ENCODE results near the gene ST3GAL3. TPM values are rescaled to one million over a fixed set of nuclear protein-coding genes. Genes with fewer than 3 reads are reported as not detected.

Gene ST3GAL3
- total and polyA plus RNA-seq, 2 donors (not counting 3 experiments of a cell fraction or from before 2014, with no cell fraction given) = 14.3 to 35.8 TPM

DNA sequence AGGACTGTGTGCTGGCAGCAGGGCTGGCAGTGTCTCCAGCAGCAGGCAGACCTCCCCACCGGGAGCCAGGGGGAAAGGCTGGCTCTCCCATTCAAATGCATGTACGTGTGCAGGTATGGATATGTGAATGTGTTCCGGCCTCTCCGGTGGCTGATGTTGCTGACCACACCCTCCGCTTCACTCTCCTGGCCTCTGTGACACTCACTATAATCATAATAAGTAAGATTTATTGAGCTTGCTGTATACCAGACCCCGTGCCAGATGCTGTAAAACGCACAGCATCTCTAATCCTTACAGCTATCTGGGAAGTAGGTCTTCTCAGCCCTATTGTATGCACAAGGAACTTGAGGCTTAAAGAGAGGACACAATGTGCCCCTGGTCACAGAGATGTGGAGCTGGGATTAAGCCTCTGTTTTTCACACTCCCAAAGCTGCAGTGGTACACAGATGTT, 205.7 kb downstream of the ST3GAL3 start:
- intact Hi-C loops (cut with micrococcal nuclease) (no loop called here), dilution Hi-C loops (cut with MboI; ENCODE audit: extremely low pct_ligation_motif_present, low sequenced_read_pairs) (no loop called here)
- Histone ChIP-seq H2AFZ (ENCODE audit: low read depth, low read length) (no peak overlapping the region), H4K20me1 (replicated peaks; ENCODE audit: control insufficient read depth, extremely low read depth, insufficient read depth, low read length) (no peaks in the 10 kb centered on the region), H3K27me3 (ENCODE audit: control insufficient read depth in 2 of 2, insufficient read depth in 2 of 2, low read length in 2 of 2) (no peaks in the 10 kb centered on the region), H3K4me3 (replicated peaks in 1 of 3; ENCODE audit: insufficient read depth in 1 of 3, low read depth in 1 of 3, low read length in 3 of 3) (no peak overlapping the region), H3K9ac (replicated peaks; ENCODE audit: extremely low read depth, insufficient read depth, low read length) (no peak overlapping the region), H3K79me2 (ENCODE audit: control insufficient read depth, insufficient read depth, low read length) (no peaks in the 10 kb centered on the region), H3K9me1 (replicated peaks; ENCODE audit: control insufficient read depth, extremely low read depth, insufficient read depth, low read length) (no peaks in the 10 kb centered on the region), H3K36me3 (ENCODE audit: control insufficient read depth in 2 of 2, extremely low read depth in 1 of 2, insufficient read depth in 2 of 2, low read length in 2 of 2) (no peaks in the 10 kb centered on the region), H3K4me2 (ENCODE audit: insufficient read depth, low read length) (no peak overlapping the region), H3K4me1 (ENCODE audit: control insufficient read depth, extremely low read depth, insufficient read depth, low read length) (no peaks in the 10 kb centered on the region), H3K9me3 (replicated peaks; ENCODE audit: control insufficient read depth, insufficient read depth, low read length) (no peaks in the 10 kb centered on the region), H3K27ac (ENCODE audit: insufficient read depth, low read depth, low read length) (no peak overlapping the region)
- no TSS peak for BruUV-seq (replicated peaks)
- DNase-seq (ENCODE audit: low read depth, low spot score) = no peak
- no peak for FAIRE-seq
- ChIA-PET POLR2A (no interaction called here), CTCF (interaction anchor here (2.0 to 3.7 kb wide), 3 partner anchors 16 to 150 kb away, joined by 4 to 14 read pairs (median 14); partner anchors contain the start of gene ARTN)
- TF ChIP-seq POLR2A (IDR thresholded peaks at IDR 0.05; ENCODE audit: low read depth, low read length) (no peak), EZH2 (IDR thresholded peaks at IDR 0.05; ENCODE audit: borderline replicate concordance, low read depth, low read length, severe bottlenecking) (no peak), POLR2AphosphoS5 (IDR thresholded peaks at IDR 0.05; ENCODE audit: insufficient read depth, low read depth, low read length) (no peak)

DNA sequence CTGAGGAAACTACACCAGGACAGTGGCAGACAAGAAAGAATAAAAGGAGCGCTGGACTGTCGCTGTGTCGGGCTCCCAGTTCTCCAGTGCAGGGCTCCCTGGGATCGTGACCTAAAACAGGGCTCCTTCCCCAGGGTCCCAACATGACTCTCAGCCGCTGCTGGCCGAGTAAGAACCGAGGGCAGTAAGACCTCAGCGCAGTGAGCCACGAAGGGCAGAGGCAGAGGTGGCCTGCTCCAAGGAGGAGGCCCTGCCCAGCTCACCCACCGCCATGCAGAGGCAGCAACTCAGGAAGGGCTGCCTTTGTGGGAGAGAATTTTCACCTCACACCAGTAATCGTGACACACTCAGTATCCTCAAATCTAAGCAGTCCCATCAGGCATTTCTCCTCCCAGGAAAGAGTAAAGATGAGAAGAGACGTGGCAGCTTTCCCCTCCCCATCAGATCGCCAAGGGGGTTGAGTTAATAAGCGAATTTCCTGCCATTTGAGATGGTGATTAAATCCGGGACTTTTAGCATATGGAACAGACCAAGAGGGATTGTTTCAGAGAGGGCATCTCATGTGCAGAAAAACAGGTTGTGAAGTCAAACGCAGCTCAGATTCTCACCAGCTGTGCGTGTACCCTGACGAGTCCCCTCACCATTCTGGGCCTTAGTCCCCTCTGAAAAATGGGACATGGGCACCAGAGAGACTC, 206.5 kb downstream of the ST3GAL3 start:
- BruUV-seq (replicated peaks) = no TSS peak
- POLR2A ChIA-PET = no interaction called here
- no peak for TF ChIP-seq FOS (IDR thresholded peaks at IDR 0.05; ENCODE audit: borderline replicate concordance, insufficient read depth, low read length)
- TF ChIP-seq POLR2A (IDR thresholded peaks at IDR 0.05; ENCODE audit: low read depth, low read length) = no peak
- no peak for TF ChIP-seq EZH2 (IDR thresholded peaks at IDR 0.05; ENCODE audit: borderline replicate concordance, low read depth, low read length, severe bottlenecking)
- TF ChIP-seq, protein P1, sequence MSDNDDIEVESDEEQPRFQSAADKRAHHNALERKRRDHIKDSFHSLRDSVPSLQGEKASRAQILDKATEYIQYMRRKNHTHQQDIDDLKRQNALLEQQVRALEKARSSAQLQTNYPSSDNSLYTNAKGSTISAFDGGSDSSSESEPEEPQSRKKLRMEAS (IDR thresholded peaks at IDR 0.05; ENCODE audit: insufficient read depth, insufficient read length) = no peak
- TF ChIP-seq POLR2AphosphoS5 (IDR thresholded peaks at IDR 0.05; ENCODE audit: insufficient read depth, low read depth, low read length) = no peak
- TF ChIP-seq, protein P2, sequence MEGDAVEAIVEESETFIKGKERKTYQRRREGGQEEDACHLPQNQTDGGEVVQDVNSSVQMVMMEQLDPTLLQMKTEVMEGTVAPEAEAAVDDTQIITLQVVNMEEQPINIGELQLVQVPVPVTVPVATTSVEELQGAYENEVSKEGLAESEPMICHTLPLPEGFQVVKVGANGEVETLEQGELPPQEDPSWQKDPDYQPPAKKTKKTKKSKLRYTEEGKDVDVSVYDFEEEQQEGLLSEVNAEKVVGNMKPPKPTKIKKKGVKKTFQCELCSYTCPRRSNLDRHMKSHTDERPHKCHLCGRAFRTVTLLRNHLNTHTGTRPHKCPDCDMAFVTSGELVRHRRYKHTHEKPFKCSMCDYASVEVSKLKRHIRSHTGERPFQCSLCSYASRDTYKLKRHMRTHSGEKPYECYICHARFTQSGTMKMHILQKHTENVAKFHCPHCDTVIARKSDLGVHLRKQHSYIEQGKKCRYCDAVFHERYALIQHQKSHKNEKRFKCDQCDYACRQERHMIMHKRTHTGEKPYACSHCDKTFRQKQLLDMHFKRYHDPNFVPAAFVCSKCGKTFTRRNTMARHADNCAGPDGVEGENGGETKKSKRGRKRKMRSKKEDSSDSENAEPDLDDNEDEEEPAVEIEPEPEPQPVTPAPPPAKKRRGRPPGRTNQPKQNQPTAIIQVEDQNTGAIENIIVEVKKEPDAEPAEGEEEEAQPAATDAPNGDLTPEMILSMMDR (IDR thresholded peaks at IDR 0.05; ENCODE audit: extremely low read depth in 1 of 2, insufficient read depth in 1 of 2, low read depth in 1 of 2, low read length in 2 of 2) = no peak
- TF ChIP-seq GATA2 (IDR thresholded peaks at IDR 0.05; ENCODE audit: insufficient read depth, insufficient read length, low read depth, low read length) = no peak
- TF ChIP-seq MYC (IDR thresholded peaks at IDR 0.05; ENCODE audit: low read depth, low read length) = no peak
- TF ChIP-seq JUN (IDR thresholded peaks at IDR 0.05; ENCODE audit: borderline replicate concordance, insufficient read depth, insufficient read length, low read depth) = no peak
- CTCF ChIA-PET = interaction anchor here (2.0 to 2.8 kb wide), 2 partner anchors 16 to 21 kb away, joined by 4 to 14 read pairs; partner anchors contain the start of gene ARTN
- no peaks in the 10 kb centered on the region for H3K36me3 ChIP-seq (ENCODE audit: control insufficient read depth in 2 of 2, extremely low read depth in 1 of 2, insufficient read depth in 2 of 2, low read length in 2 of 2)
- H3K27me3 ChIP-seq (ENCODE audit: control insufficient read depth in 2 of 2, insufficient read depth in 2 of 2, low read length in 2 of 2) = no peaks in the 10 kb centered on the region
- no peak overlapping the region for H3K27ac ChIP-seq (ENCODE audit: insufficient read depth, low read depth, low read length)
- FAIRE-seq (no peak), DNase-seq (ENCODE audit: low read depth, low spot score) (no peak)
- H3K4me3 ChIP-seq (replicated peaks in 1 of 3; ENCODE audit: insufficient read depth in 1 of 3, low read depth in 1 of 3, low read length in 3 of 3) = no peak overlapping the region
- H3K4me2 ChIP-seq (ENCODE audit: insufficient read depth, low read length) = no peak overlapping the region
- no peaks in the 10 kb centered on the region for H3K9me1 ChIP-seq (replicated peaks; ENCODE audit: control insufficient read depth, extremely low read depth, insufficient read depth, low read length)
- H3K9ac ChIP-seq (replicated peaks; ENCODE audit: extremely low read depth, insufficient read depth, low read length) = no peak overlapping the region
- H3K4me1 ChIP-seq (ENCODE audit: control insufficient read depth, extremely low read depth, insufficient read depth, low read length) = no peaks in the 10 kb centered on the region
- no peaks in the 10 kb centered on the region for H3K9me3 ChIP-seq (replicated peaks; ENCODE audit: control insufficient read depth, insufficient read depth, low read length)
- dilution Hi-C loops (cut with MboI; ENCODE audit: extremely low pct_ligation_motif_present, low sequenced_read_pairs) (no loop called here), intact Hi-C loops (cut with micrococcal nuclease) (no loop called here)
- H2AFZ ChIP-seq (ENCODE audit: low read depth, low read length) = no peak overlapping the region
- H3K79me2 ChIP-seq (ENCODE audit: control insufficient read depth, insufficient read depth, low read length) = no peaks in the 10 kb centered on the region
- no peaks in the 10 kb centered on the region for H4K20me1 ChIP-seq (replicated peaks; ENCODE audit: control insufficient read depth, extremely low read depth, insufficient read depth, low read length)
